SK-N-SH treated with all-trans-retinoic acid at 6 μM for 48 hours (cell line): ENCODE measurements around the gene CYP3A5.

Experiments
- ATAC-seq: fragments of 200-7000 bp; cut with Tn5 transposase; 3 replicates; pipeline ENCODE4 v1.9.1; 2020; ENCODE audit warnings: mild to moderate bottlenecking, moderate library complexity
- ARNTL ChIP-seq: fragments of 450-650 bp; formaldehyde crosslinking; IDR thresholded peaks from 2 replicates; pipeline ENCODE4 v1.5.0; 2020; ENCODE audit warnings: low read depth, mild to moderate bottlenecking, moderate library complexity, borderline replicate concordance
- BACH2 ChIP-seq: fragments of 250-450 bp; sonication (Bioruptor Pico); IDR thresholded peaks from 2 replicates; pipeline ENCODE4 v1.9.0; 2021; ENCODE audit warnings: mild to moderate bottlenecking, borderline replicate concordance
- CREB5 ChIP-seq: fragments of 250-450 bp; sonication (Bioruptor Pico); IDR thresholded peaks from 2 replicates; pipeline ENCODE4 v1.5.1; 2020; ENCODE audit warnings: low read depth, mild to moderate bottlenecking, moderate library complexity
- CSDC2 ChIP-seq: fragments of 250-450 bp; sonication (Bioruptor Pico); IDR thresholded peaks from 2 replicates; pipeline ENCODE4 v1.5.0; 2020; ENCODE audit warnings: mild to moderate bottlenecking, moderate library complexity
- CSRNP3 ChIP-seq: fragments of 250-450 bp; sonication (Bioruptor Pico); IDR thresholded peaks from 2 replicates; pipeline ENCODE4 v1.5.1; 2021; ENCODE audit warnings: mild to moderate bottlenecking, moderate library complexity
- ESRRG ChIP-seq: fragments of 250-450 bp; sonication (Bioruptor Pico); IDR thresholded peaks from 2 replicates; pipeline ENCODE4 v1.6.1; 2021; ENCODE audit warnings: mild to moderate bottlenecking
- GLIS3 ChIP-seq: fragments of 250-450 bp; sonication (Bioruptor Pico); IDR thresholded peaks from 2 replicates; pipeline ENCODE4 v1.5.0; 2020; ENCODE audit warnings: mild to moderate bottlenecking, moderate library complexity
- ISL1 ChIP-seq: fragments of 250-450 bp; sonication (Bioruptor Pico); IDR thresholded peaks from 2 replicates; pipeline ENCODE4 v2.1.2; 2022; ENCODE audit warnings: mild to moderate bottlenecking, moderate library complexity
- OSR1 ChIP-seq: fragments of 250-450 bp; sonication (Bioruptor Pico); IDR thresholded peaks from 2 replicates; pipeline ENCODE4 v1.8.0; 2022; ENCODE audit warnings: moderate library complexity, mild to moderate bottlenecking, inconsistent platforms
- PATZ1 ChIP-seq: fragments of 250-450 bp; sonication (Bioruptor Pico); IDR thresholded peaks from 2 replicates; pipeline ENCODE4 v1.8.0; 2020; ENCODE audit warnings: mild to moderate bottlenecking, moderate library complexity, borderline replicate concordance
- POU6F1 ChIP-seq: fragments of 250-450 bp; sonication (Bioruptor Pico); IDR thresholded peaks from 2 replicates; pipeline ENCODE4 v1.8.0; 2021; ENCODE audit warnings: low read depth, mild to moderate bottlenecking, moderate library complexity, borderline replicate concordance
- PPARA ChIP-seq: fragments of 250-450 bp; sonication (Bioruptor Pico); IDR thresholded peaks from 2 replicates; pipeline ENCODE4 v1.5.0; 2020; ENCODE audit warnings: mild to moderate bottlenecking, borderline replicate concordance
- RARB ChIP-seq: fragments of 250-450 bp; sonication (Bioruptor Pico); IDR thresholded peaks from 2 replicates; pipeline ENCODE4 v1.8.0; 2021; ENCODE audit warnings: mild to moderate bottlenecking, moderate library complexity
- SNAI2 ChIP-seq: fragments of 250-450 bp; sonication (Bioruptor Pico); IDR thresholded peaks from 2 replicates; pipeline ENCODE4 v1.5.0; 2020; ENCODE audit warnings: mild to moderate bottlenecking, moderate library complexity
- TCF4 ChIP-seq: fragments of 250-450 bp; sonication (Bioruptor Pico); IDR thresholded peaks from 2 replicates; pipeline ENCODE4 v1.8.0; 2021; ENCODE audit warnings: mild to moderate bottlenecking, moderate library complexity, borderline replicate concordance
- TOX ChIP-seq: fragments of 250-450 bp; sonication (Bioruptor Pico); IDR thresholded peaks from 2 replicates; pipeline ENCODE4 v1.8.0; 2021; ENCODE audit warnings: mild to moderate bottlenecking, moderate library complexity, borderline replicate concordance
- TSHZ2 ChIP-seq: fragments of 250-450 bp; sonication (Bioruptor Pico); IDR thresholded peaks from 2 replicates; pipeline ENCODE4 v1.5.0; 2020; ENCODE audit warnings: mild to moderate bottlenecking, moderate library complexity
- ZC3H10 ChIP-seq: fragments of 250-450 bp; sonication (Bioruptor Pico); IDR thresholded peaks from 2 replicates; pipeline ENCODE4 v1.5.1; 2021; ENCODE audit warnings: mild to moderate bottlenecking, moderate library complexity
- ZFP3 ChIP-seq: fragments of 250-450 bp; sonication (Bioruptor Pico); IDR thresholded peaks from 2 replicates; pipeline ENCODE4 v1.5.0; 2020; ENCODE audit warnings: mild to moderate bottlenecking, moderate library complexity
- ZFP30 ChIP-seq: fragments of 450-650 bp; formaldehyde crosslinking; IDR thresholded peaks from 2 replicates; pipeline ENCODE4 v1.5.0; 2022; ENCODE audit warnings: mild to moderate bottlenecking, moderate library complexity
- ZNF565 ChIP-seq: fragments of 450-650 bp; formaldehyde crosslinking; conservative IDR thresholded peaks from 2 replicates; pipeline ENCODE4 v1.5.0; 2020; ENCODE audit warnings: low read depth, mild to moderate bottlenecking, moderate library complexity
- ZNF70 ChIP-seq: fragments of 450-650 bp; formaldehyde crosslinking; IDR thresholded peaks from 2 replicates; pipeline ENCODE4 v1.5.0; 2020; ENCODE audit warnings: mild to moderate bottlenecking, moderate library complexity
- ZNF8 ChIP-seq: fragments of 450-650 bp; formaldehyde crosslinking; IDR thresholded peaks from 2 replicates; pipeline ENCODE4 v1.5.0; 2020; ENCODE audit warnings: mild to moderate bottlenecking, moderate library complexity

The CYP3A5 gene

GRCh38 chr7:99627513-99627912, 52.3 kb downstream of the CYP3A5 start:
- no peak for ATAC-seq
- TF ChIP-seq TSHZ2 (CRISPR knock-in tag) (no peak), ZNF70 (CRISPR knock-in tag) (no peak), PATZ1 (CRISPR knock-in tag) (no peak), POU6F1 (CRISPR knock-in tag) (no peak), ZFP30 (CRISPR knock-in tag) (no peak), RARB (CRISPR knock-in tag) (no peak), TOX (CRISPR knock-in tag) (no peak), ZFP3 (no peak), OSR1 (CRISPR knock-in tag) (no peak), CREB5 (CRISPR knock-in tag) (no peak), CSDC2 (CRISPR knock-in tag) (no peak), CSRNP3 (CRISPR knock-in tag) (no peak), ZNF8 (no peak), ESRRG (CRISPR knock-in tag) (no peak), ZNF565 (CRISPR knock-in tag) (no peak), TCF4 (CRISPR knock-in tag) (no peak)

GRCh38 chr7:99626661-99627060, 53.1 kb downstream of the CYP3A5 start:
- no peak for TF ChIP-seq ZC3H10
- TF ChIP-seq PPARA (CRISPR knock-in tag): no peak
- TF ChIP-seq GLIS3: no peak
- TF ChIP-seq ARNTL (CRISPR knock-in tag): no peak
- no peak for TF ChIP-seq CSDC2 (CRISPR knock-in tag)
- no peak for TF ChIP-seq ISL1 (CRISPR knock-in tag)
- no peak for TF ChIP-seq TCF4 (CRISPR knock-in tag)
- TF ChIP-seq BACH2 (CRISPR knock-in tag): no peak
- no peak for TF ChIP-seq ZNF70 (CRISPR knock-in tag)
- no peak for TF ChIP-seq POU6F1 (CRISPR knock-in tag)
- no peak for TF ChIP-seq SNAI2 (CRISPR knock-in tag)
- ATAC-seq: no peak
